ENCODE measurements around the gene KRTAP4-5. TPM values are rescaled to one million over a fixed set of nuclear protein-coding genes. Genes with fewer than 3 reads are reported as not detected.

KRTAP4-5 gene
- total RNA-seq, 2 donors from 2014 or later, result not detected

Small RNA genes lying within 50 kb of the gene (small RNA-seq; reads per million reads assigned to genes)
- gene KRTAP4-17P, result 0 reads per million in 2 donors

Other genes with a start within 250 kb of the KRTAP4-5 start
- gene KRT23, start 212.2 kb downstream of the KRTAP4-5 start, total RNA-seq, result 10 to 100 TPM; 19.6 to 38.9 TPM
- not detected for gene KRT39, start 182.9 kb downstream of the KRTAP4-5 start, total RNA-seq
- gene KRT40, start 165.5 kb downstream of the KRTAP4-5 start, total RNA-seq, result under 1 TPM in 1 of 2 donors, not detected in 1; 0.74 TPM
- gene KRTAP3-3, start 155.7 kb downstream of the KRTAP4-5 start, total RNA-seq, result not detected
- gene KRTAP3-2, start 149.9 kb downstream of the KRTAP4-5 start, total RNA-seq, result not detected
- not detected for gene KRTAP3-1, start 140.7 kb downstream of the KRTAP4-5 start, total RNA-seq
- under 1 TPM in 1 of 2 donors, not detected in 1; 0.51 TPM for gene KRTAP1-5, start 122.6 kb downstream of the KRTAP4-5 start, total RNA-seq
- not detected for gene KRTAP1-4, start 119.6 kb downstream of the KRTAP4-5 start, total RNA-seq
- gene KRTAP1-3, start 115.0 kb downstream of the KRTAP4-5 start, total RNA-seq, result not detected
- gene KRTAP1-1, start 108.4 kb downstream of the KRTAP4-5 start, total RNA-seq, result 1 to 10 TPM in 1 of 2 donors, not detected in 1; 1.4 TPM
- not detected for gene KRTAP2-1, start 102.5 kb downstream of the KRTAP4-5 start, total RNA-seq
- gene KRTAP2-2, start 94.6 kb downstream of the KRTAP4-5 start, total RNA-seq, result not detected
- gene KRTAP2-3, start 89.7 kb downstream of the KRTAP4-5 start, total RNA-seq, result not detected
- not detected for gene KRTAP2-4, start 83.9 kb downstream of the KRTAP4-5 start, total RNA-seq
- gene KRTAP4-7, start 65.7 kb downstream of the KRTAP4-5 start, total RNA-seq, result not detected
- not detected for gene KRTAP4-8, start 51.7 kb downstream of the KRTAP4-5 start, total RNA-seq
- gene KRTAP4-16, start 47.6 kb downstream of the KRTAP4-5 start, total RNA-seq, result not detected
- not detected for gene KRTAP4-9, start 44.4 kb downstream of the KRTAP4-5 start, total RNA-seq
- not detected for gene KRTAP4-11, start 31.5 kb downstream of the KRTAP4-5 start, total RNA-seq
- not detected for gene KRTAP4-12, start 25.6 kb downstream of the KRTAP4-5 start, total RNA-seq
- not detected for gene KRTAP4-6, start 9.3 kb downstream of the KRTAP4-5 start, total RNA-seq
- not detected for gene KRTAP4-4, start 10.9 kb upstream of the KRTAP4-5 start, total RNA-seq
- not detected for gene KRTAP4-3, start 18.4 kb upstream of the KRTAP4-5 start, total RNA-seq
- not detected for gene KRTAP4-2, start 28.4 kb upstream of the KRTAP4-5 start, total RNA-seq
- not detected for gene KRTAP4-1, start 35.1 kb upstream of the KRTAP4-5 start, total RNA-seq
- gene KRTAP9-1, start 40.1 kb upstream of the KRTAP4-5 start, total RNA-seq, result not detected
- gene KRTAP9-2, start 76.8 kb upstream of the KRTAP4-5 start, total RNA-seq, result not detected
- gene KRTAP9-3, start 82.6 kb upstream of the KRTAP4-5 start, total RNA-seq, result not detected
- gene KRTAP9-8, start 88.2 kb upstream of the KRTAP4-5 start, total RNA-seq, result not detected
- gene KRTAP9-4, start 99.9 kb upstream of the KRTAP4-5 start, total RNA-seq, result not detected
- gene KRTAP9-9, start 105.6 kb upstream of the KRTAP4-5 start, total RNA-seq, result not detected
- not detected for gene KRTAP9-6, start 115.6 kb upstream of the KRTAP4-5 start, total RNA-seq
- gene KRTAP9-7, start 125.9 kb upstream of the KRTAP4-5 start, total RNA-seq, result not detected
- gene KRTAP29-1, start 153.0 kb upstream of the KRTAP4-5 start, total RNA-seq, result not detected
- gene KRTAP16-1, start 159.5 kb upstream of the KRTAP4-5 start, total RNA-seq, result not detected
- not detected for gene KRTAP17-1, start 165.9 kb upstream of the KRTAP4-5 start, total RNA-seq
- gene KRT33A, start 201.0 kb upstream of the KRTAP4-5 start, total RNA-seq, result not detected
- not detected for gene KRT33B, start 220.0 kb upstream of the KRTAP4-5 start, total RNA-seq
- 1 to 10 TPM in 1 of 2 donors, not detected in 1; 1.5 TPM for gene KRT34, start 232.5 kb upstream of the KRTAP4-5 start, total RNA-seq
- not detected for gene KRT31, start 247.8 kb upstream of the KRTAP4-5 start, total RNA-seq

Measured in prostate gland (tissue), 2 donors.